Neural cell (in vitro differentiated cells): ENCODE data around the gene SLC25A3. TPM values are rescaled to one million over a fixed set of nuclear protein-coding genes. Genes with fewer than 3 reads are reported as not detected.
"Not testable (repeated sequence)": the region's sequence is repeated elsewhere in the genome, so short reads cannot be mapped to it uniquely, and the experiment has no call there.

Experiments
- H2AFZ ChIP-seq: fragments of 200-600, 300-800 bp; sonication (generic), shearing (Covaris generic); 2 replicates; pipeline ENCODE4 v1.6.0; 2014; ENCODE audit warnings: low read depth, mild to moderate bottlenecking, antibody characterized with exemption, low read length, moderate library complexity
- H3F3A ChIP-seq: fragments of 200-600 bp; shearing (Covaris generic); 2 replicates; pipeline ENCODE4 v1.6.1; 2016; ENCODE audit warnings: mild to moderate bottlenecking, moderate library complexity, mixed read lengths, antibody characterized with exemption, low read length; ENCODE audit not compliant: insufficient read depth, poor library complexity, severe bottlenecking
- H3K27ac ChIP-seq: fragments of 200-600, 300-800 bp; sonication (generic), shearing (Covaris generic); 2 replicates; pipeline ENCODE4 v1.5.1; 2014; ENCODE audit warnings: mild to moderate bottlenecking, low read length, moderate library complexity
- H3K27me3 ChIP-seq: fragments of 300-800, 200-600 bp; sonication (generic), shearing (Covaris generic); 2 replicates; pipeline ENCODE4 v1.6.0; 2014; ENCODE audit warnings: mild to moderate bottlenecking, low read depth, low read length, moderate library complexity; ENCODE audit not compliant: insufficient read depth
- H3K36me3 ChIP-seq: fragments of 300-800, 200-600 bp; sonication (generic), shearing (Covaris generic); 2 replicates; pipeline ENCODE4 v1.5.1; 2014; ENCODE audit warnings: mild to moderate bottlenecking, antibody characterized with exemption, low read length, moderate library complexity; ENCODE audit not compliant: insufficient read depth
- H3K4me2 ChIP-seq: fragments of 300-800, 200-600 bp; sonication (generic), shearing (Covaris generic); 2 replicates; pipeline ENCODE4 v1.6.0; 2014; ENCODE audit warnings: mild to moderate bottlenecking, low read length
- H3K4me3 ChIP-seq: fragments of 300-800, 200-600 bp; sonication (generic), shearing (Covaris generic); 2 replicates; pipeline ENCODE4 v1.5.1; 2014; ENCODE audit warnings: mild to moderate bottlenecking, low read length, moderate library complexity
- H3K79me2 ChIP-seq: fragments of 200-600 bp; shearing (Covaris generic); replicated peaks from 2 replicates; pipeline ENCODE4 v1.6.0; 2014; ENCODE audit warnings: mild to moderate bottlenecking, low read length, moderate library complexity; ENCODE audit not compliant: insufficient read depth
- H3K9ac ChIP-seq: fragments of 300-800, 200-600 bp; sonication (generic), shearing (Covaris generic); 2 replicates; pipeline ENCODE4 v1.6.1; 2016; ENCODE audit warnings: mild to moderate bottlenecking, low read length, mixed read lengths
- H3K9me2 ChIP-seq: fragments of 200-600 bp; shearing (Covaris generic); 2 replicates; pipeline ENCODE4 v1.6.1; 2016; ENCODE audit warnings: mild to moderate bottlenecking, low read length, mixed read lengths; ENCODE audit not compliant: insufficient read depth
- H3K9me3 ChIP-seq: fragments of 200-600, 300-800 bp; sonication (generic), shearing (Covaris generic); 2 replicates; pipeline ENCODE4 v1.6.1; 2016; ENCODE audit warnings: mild to moderate bottlenecking, mixed run types, low read length, moderate library complexity, mixed read lengths
- H4K20me1 ChIP-seq: fragments of 200-600 bp; shearing (Covaris generic); 2 replicates; pipeline ENCODE4 v1.6.1; 2016; ENCODE audit warnings: mild to moderate bottlenecking, mixed run types; ENCODE audit not compliant: insufficient read depth
- CTCF ChIP-seq: fragments of 450-650 bp; IDR thresholded peaks from 2 replicates; pipeline ENCODE4 v1.5.1; 2014; ENCODE audit warnings: antibody characterized with exemption, mild to moderate bottlenecking, moderate library complexity; ENCODE audit not compliant: poor library complexity, severe bottlenecking
- EP300 ChIP-seq: fragments of 450-650 bp; conservative IDR thresholded peaks from 2 replicates; pipeline ENCODE4 v1.6.1; 2014; ENCODE audit warnings: antibody characterized with exemption, mild to moderate bottlenecking, moderate library complexity; ENCODE audit not compliant: poor library complexity, severe bottlenecking
- EZH2 ChIP-seq: fragments of 200-600, 300-800 bp; shearing (Covaris generic), sonication (generic); IDR thresholded peaks from 2 replicates; pipeline ENCODE4 v1.6.1; 2014; ENCODE audit warnings: antibody characterized with exemption, low read length, borderline replicate concordance, mild to moderate bottlenecking; ENCODE audit not compliant: insufficient read depth, poor library complexity, severe bottlenecking
- MXI1 ChIP-seq: fragments of 450-650 bp; conservative IDR thresholded peaks from 2 replicates; pipeline ENCODE4 v1.6.1; 2014; ENCODE audit warnings: antibody characterized with exemption, mild to moderate bottlenecking; ENCODE audit not compliant: poor library complexity, severe bottlenecking
- POLR2AphosphoS5 ChIP-seq: IDR thresholded peaks from 2 replicates; pipeline ENCODE4 v1.6.1; 2012
- RAD21 ChIP-seq: fragments of 450-650 bp; conservative IDR thresholded peaks from 2 replicates; pipeline ENCODE4 v1.6.1; 2014; ENCODE audit warnings: antibody characterized with exemption, mild to moderate bottlenecking, moderate library complexity
- SMC3 ChIP-seq: fragments of 450-650 bp; conservative IDR thresholded peaks from 2 replicates; pipeline ENCODE4 v1.6.1; 2014; ENCODE audit warnings: antibody characterized with exemption, mild to moderate bottlenecking, moderate library complexity; ENCODE audit not compliant: poor library complexity
- TAF1 ChIP-seq: IDR thresholded peaks from 2 replicates; pipeline ENCODE4 v1.6.1; 2012; ENCODE audit warnings: low read depth
- polyA plus RNA-seq: library from polyadenylated mRNA; depleted of rRNA; stranded (reverse); fragments of >200 nt; gene quantifications from 2 replicates; pipeline ENCODE4 v1.2.3, GENCODE V29; 2014
- TF ChIP-seq, protein P1 (sequence below): IDR thresholded peaks from 2 replicates; pipeline ENCODE4 v1.6.1; 2012; ENCODE audit warnings: borderline replicate concordance

SLC25A3 gene
- polyA plus RNA-seq, 1 donor from 2014 or later, result 655 TPM

- Histone ChIP-seq H4K20me1 (no peaks in the 10 kb centered on the region), H2AFZ (no peak overlapping the region), H3F3A (no peaks in the 10 kb centered on the region), H3K27ac (no peak overlapping the region), H3K4me2 (no peak overlapping the region), H3K79me2 (no peaks in the 10 kb centered on the region), H3K27me3 (no peaks in the 10 kb centered on the region), H3K36me3 (peaks cover 3% of the 10 kb centered on the region), H3K9me2 (no peaks in the 10 kb centered on the region), H3K4me3 (no peak overlapping the region), H3K9me3 (no peaks in the 10 kb centered on the region), H3K9ac (no peak overlapping the region)
- no peak for TF ChIP-seq CTCF
- TF ChIP-seq EZH2, result no peak
- TF ChIP-seq EP300, result no peak
- TF ChIP-seq POLR2AphosphoS5, result no peak
- no peak for TF ChIP-seq MXI1
- no peak for TF ChIP-seq RAD21
- no peak for TF ChIP-seq SMC3
- no peak for TF ChIP-seq TAF1
Measured at GRCh38 chr12:98551787-98552186, 41.7 kb upstream of the SLC25A3 start.

GRCh38 chr12:98558097-98558496 is 35.4 kb upstream of the SLC25A3 start:
- not testable (repeated sequence) for H3K27me3 ChIP-seq, H3K9me2 ChIP-seq, H3K36me3 ChIP-seq, H3F3A ChIP-seq, H4K20me1 ChIP-seq, H3K9ac ChIP-seq, H3K27ac ChIP-seq, H3K4me2 ChIP-seq, H3K79me2 ChIP-seq, H3K4me3 ChIP-seq, H2AFZ ChIP-seq, H3K9me3 ChIP-seq

- no peaks in the 10 kb centered on the region for H3K36me3 ChIP-seq
- no peak overlapping the region for H3K9ac ChIP-seq
- H3K79me2 ChIP-seq, result no peaks in the 10 kb centered on the region
- H3K27me3 ChIP-seq, result no peaks in the 10 kb centered on the region
- H3F3A ChIP-seq, result no peaks in the 10 kb centered on the region
- no peak overlapping the region for H3K27ac ChIP-seq
- no peak overlapping the region for H3K4me3 ChIP-seq
- no peaks in the 10 kb centered on the region for H3K9me3 ChIP-seq
- TF ChIP-seq CTCF (no peak), MXI1 (no peak), SMC3 (no peak), RAD21 (no peak), POLR2AphosphoS5 (no peak), EP300 (no peak), TAF1 (no peak), EZH2 (no peak)
- TF ChIP-seq, protein P1, sequence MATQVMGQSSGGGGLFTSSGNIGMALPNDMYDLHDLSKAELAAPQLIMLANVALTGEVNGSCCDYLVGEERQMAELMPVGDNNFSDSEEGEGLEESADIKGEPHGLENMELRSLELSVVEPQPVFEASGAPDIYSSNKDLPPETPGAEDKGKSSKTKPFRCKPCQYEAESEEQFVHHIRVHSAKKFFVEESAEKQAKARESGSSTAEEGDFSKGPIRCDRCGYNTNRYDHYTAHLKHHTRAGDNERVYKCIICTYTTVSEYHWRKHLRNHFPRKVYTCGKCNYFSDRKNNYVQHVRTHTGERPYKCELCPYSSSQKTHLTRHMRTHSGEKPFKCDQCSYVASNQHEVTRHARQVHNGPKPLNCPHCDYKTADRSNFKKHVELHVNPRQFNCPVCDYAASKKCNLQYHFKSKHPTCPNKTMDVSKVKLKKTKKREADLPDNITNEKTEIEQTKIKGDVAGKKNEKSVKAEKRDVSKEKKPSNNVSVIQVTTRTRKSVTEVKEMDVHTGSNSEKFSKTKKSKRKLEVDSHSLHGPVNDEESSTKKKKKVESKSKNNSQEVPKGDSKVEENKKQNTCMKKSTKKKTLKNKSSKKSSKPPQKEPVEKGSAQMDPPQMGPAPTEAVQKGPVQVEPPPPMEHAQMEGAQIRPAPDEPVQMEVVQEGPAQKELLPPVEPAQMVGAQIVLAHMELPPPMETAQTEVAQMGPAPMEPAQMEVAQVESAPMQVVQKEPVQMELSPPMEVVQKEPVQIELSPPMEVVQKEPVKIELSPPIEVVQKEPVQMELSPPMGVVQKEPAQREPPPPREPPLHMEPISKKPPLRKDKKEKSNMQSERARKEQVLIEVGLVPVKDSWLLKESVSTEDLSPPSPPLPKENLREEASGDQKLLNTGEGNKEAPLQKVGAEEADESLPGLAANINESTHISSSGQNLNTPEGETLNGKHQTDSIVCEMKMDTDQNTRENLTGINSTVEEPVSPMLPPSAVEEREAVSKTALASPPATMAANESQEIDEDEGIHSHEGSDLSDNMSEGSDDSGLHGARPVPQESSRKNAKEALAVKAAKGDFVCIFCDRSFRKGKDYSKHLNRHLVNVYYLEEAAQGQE, result no peak
- no peak overlapping the region for H2AFZ ChIP-seq
- H4K20me1 ChIP-seq, result no peaks in the 10 kb centered on the region
- H3K4me2 ChIP-seq, result no peak overlapping the region
- no peaks in the 10 kb centered on the region for H3K9me2 ChIP-seq
Measured at GRCh38 chr12:98559666-98560065, 33.8 kb upstream of the SLC25A3 start.
